IMR-90 (cell line): ENCODE measurements around the gene CFAP300. TPM values are rescaled to one million over a fixed set of nuclear protein-coding genes. Genes with fewer than 3 reads are reported as not detected.

Source experiments
- ATAC-seq: fragments of 200-7000 bp; cut with Tn5 transposase; 2 replicates; pipeline ENCODE4 v1.9.1; 2020; ENCODE audit warnings: low read depth, mild to moderate bottlenecking, moderate library complexity
- BruUV-seq: library from RNA; stranded (reverse); fragments of 400-500 nt; replicated peaks from 2 replicates; lab custom pipeline; 2021; lab: Mats Ljungman, UMichigan
- CTCF ChIA-PET: fragments of 300-600 bp; formaldehyde crosslinking; extraction: SDS; loops from one replicate; lab custom pipeline; 2021; ENCODE audit warnings: antibody characterized with exemption; lab: Yijun Ruan, JAX
- POLR2A ChIA-PET: fragments of 300-600 bp; sonication (Branson Sonifier 250); formaldehyde crosslinking; loops from one replicate; lab custom pipeline; 2022; ENCODE audit warnings: antibody characterized with exemption; ENCODE audit not compliant: unreplicated experiment; lab: Charles Lee
- DNase-seq: peaks from one replicate; pipeline ENCODE4 v3.0.0; 2013
- H2AFZ ChIP-seq: replicated peaks from 2 replicates; pipeline ENCODE3; 2013; ENCODE audit warnings: low read length, mild to moderate bottlenecking; ENCODE audit not compliant: poor library complexity
- H2AK5ac ChIP-seq: 2 replicates; pipeline ENCODE4 v1.6.1; 2013; ENCODE audit warnings: low read depth, low read length, inconsistent platforms
- H2AK9ac ChIP-seq: replicated peaks from 2 replicates; pipeline ENCODE3; 2013; ENCODE audit warnings: mild to moderate bottlenecking, low read depth, low read length, moderate library complexity; ENCODE audit not compliant: poor library complexity
- H2BK120ac ChIP-seq: 2 replicates; pipeline ENCODE4 v1.6.1; 2013; ENCODE audit warnings: low read depth, low read length, inconsistent platforms
- H2BK15ac ChIP-seq: 3 replicates; pipeline ENCODE4 v1.6.1; 2013; ENCODE audit warnings: low read depth, low read length, inconsistent platforms
- H2BK20ac ChIP-seq: 2 replicates; pipeline ENCODE4 v1.6.1; 2013; ENCODE audit warnings: low read depth, mild to moderate bottlenecking, inconsistent platforms, low read length, moderate library complexity
- H2BK5ac ChIP-seq: 2 replicates; pipeline ENCODE4 v1.6.1; 2013; ENCODE audit warnings: mild to moderate bottlenecking, low read depth, low read length, inconsistent platforms; ENCODE audit not compliant: poor library complexity, severe bottlenecking
- H3K14ac ChIP-seq: replicated peaks from 2 replicates; pipeline ENCODE4 v1.6.1; 2013; ENCODE audit warnings: low read depth, low read length, inconsistent platforms
- H3K18ac ChIP-seq: 2 replicates; pipeline ENCODE4 v1.6.1; 2013; ENCODE audit warnings: low read depth, low read length, control low read depth
- H3K23ac ChIP-seq: 2 replicates; pipeline ENCODE4 v1.6.1; 2013; ENCODE audit warnings: low read depth, low read length, inconsistent platforms
- H3K27ac ChIP-seq: 2 replicates; pipeline ENCODE4 v1.5.1; 2013; ENCODE audit warnings: mild to moderate bottlenecking, control low read depth, low read length; ENCODE audit not compliant: insufficient read depth
- H3K27me3 ChIP-seq: 2 replicates; pipeline ENCODE4 v1.6.1; 2013; ENCODE audit warnings: low read length; ENCODE audit not compliant: control insufficient read depth, insufficient read depth
- H3K36me3 ChIP-seq: 2 replicates; pipeline ENCODE4 v1.6.1; 2013; ENCODE audit warnings: low read length, mixed read lengths; ENCODE audit not compliant: control insufficient read depth, insufficient read depth
- H3K4ac ChIP-seq: 2 replicates; pipeline ENCODE4 v1.6.1; 2013; ENCODE audit warnings: low read depth, low read length, inconsistent platforms
- H3K4me1 ChIP-seq: 2 replicates; pipeline ENCODE4 v1.6.1; 2013; ENCODE audit warnings: low read length, mixed read lengths; ENCODE audit not compliant: control insufficient read depth, insufficient read depth
- H3K4me2 ChIP-seq: 2 replicates; pipeline ENCODE4 v1.6.1; 2013; ENCODE audit warnings: low read depth, mild to moderate bottlenecking, control low read depth, low read length, moderate library complexity
- H3K4me3 ChIP-seq: 2 replicates; pipeline ENCODE4 v1.5.1; 2013; ENCODE audit warnings: low read depth, mild to moderate bottlenecking, control low read depth, low read length, moderate library complexity; ENCODE audit not compliant: insufficient read depth
- H3K56ac ChIP-seq: 2 replicates; pipeline ENCODE4 v1.6.1; 2013; ENCODE audit warnings: low read length, inconsistent platforms; ENCODE audit not compliant: insufficient read depth; ENCODE audit errors: extremely low read depth
- H3K79me1 ChIP-seq, 2 experiments: 2 replicates each; pipeline ENCODE4 v1.6.1; 2013; ENCODE audit warnings: low read length in 2 of 2, inconsistent platforms in 1 of 2, low read depth in 1 of 2
- H3K9ac ChIP-seq: 2 replicates; pipeline ENCODE4 v1.6.1; 2013; ENCODE audit warnings: low read depth, low read length, control low read depth
- H3K9me1 ChIP-seq: 2 replicates; pipeline ENCODE4 v1.6.1; 2013; ENCODE audit warnings: low read length, inconsistent platforms; ENCODE audit not compliant: insufficient read depth
- H3K9me3 ChIP-seq: 2 replicates; pipeline ENCODE4 v1.6.1; 2013; ENCODE audit warnings: low read length; ENCODE audit not compliant: control insufficient read depth, insufficient read depth
- H4K20me1 ChIP-seq: 2 replicates; pipeline ENCODE4 v1.6.1; 2013; ENCODE audit warnings: low read length, inconsistent platforms; ENCODE audit not compliant: insufficient read depth
- H4K5ac ChIP-seq: 2 replicates; pipeline ENCODE4 v1.6.1; 2013; ENCODE audit warnings: mild to moderate bottlenecking, low read depth, low read length, control low read depth
- H4K8ac ChIP-seq, 2 experiments: 2 replicates each; pipeline ENCODE4 v1.6.1; 2013; ENCODE audit warnings: low read depth in 2 of 2, low read length in 2 of 2, control low read depth in 1 of 2, inconsistent platforms in 1 of 2
- H4K91ac ChIP-seq: 2 replicates; pipeline ENCODE4 v1.6.1; 2013; ENCODE audit warnings: low read depth, low read length, inconsistent platforms; ENCODE audit not compliant: insufficient read depth
- MAFK ChIP-seq: IDR thresholded peaks from 2 replicates; pipeline ENCODE4 v1.6.1; 2012; ENCODE audit warnings: low read depth, low read length, improper control_type of control experiment
- MAZ ChIP-seq: IDR thresholded peaks from 2 replicates; pipeline ENCODE4 v1.6.1; 2012; ENCODE audit warnings: low read depth, mild to moderate bottlenecking, low read length, improper control_type of control experiment, moderate library complexity, borderline replicate concordance
- WGBS, 2 experiments: methylation state at CpG; one replicate each; pipeline versions ENCODE4 v1.1.5 to v1.1.7; 2013; ENCODE audit warnings: missing lambda C conversion rate in 2 of 2; ENCODE audit not compliant: insufficient read length in 1 of 2; ENCODE audit errors: extremely low coverage in 2 of 2; 5-methylcytosine and 5-hydroxymethylcytosine counted together
- dilution Hi-C: fragments of 300-500 bp; cut with HindIII; formaldehyde crosslinking; loops from one replicate; pipeline ENCODE4 v1.14.3; 2018; ENCODE audit warnings: low sequenced_read_pairs; ENCODE audit not compliant: unreplicated experiment
- in situ Hi-C: fragments of 300-500 bp; cut with MboI; formaldehyde crosslinking; loops from 3 replicates; pipeline ENCODE4 v1.14.3; 2019; ENCODE audit warnings: low sequenced_read_pairs, inconsistent platforms, mixed read lengths
- intact Hi-C: fragments of 100-400 bp; cut with micrococcal nuclease; formaldehyde crosslinking; loops from 2 replicates; pipeline ENCODE4 v1.10.0; 2022
- polyA plus RNA-seq, 3 experiments: library from polyadenylated mRNA; depleted of rRNA; stranded (reverse); fragments of >200 nt; gene quantifications; 2 replicates each; pipeline ENCODE4 v1.2.3, GENCODE V29; 2012; ENCODE audit warnings: low replicate concordance in 1 of 3
- total RNA-seq: library from RNA; depleted of rRNA; stranded (reverse); fragments of >200 nt; gene quantifications from 2 replicates; pipeline ENCODE4 v1.2.3, GENCODE V29; 2012

Gene CFAP300
- total and polyA plus RNA-seq, 2 of the 4 experiments (the other 2 are of a cell fraction) = 0.90 to 1.8 TPM

DNA sequence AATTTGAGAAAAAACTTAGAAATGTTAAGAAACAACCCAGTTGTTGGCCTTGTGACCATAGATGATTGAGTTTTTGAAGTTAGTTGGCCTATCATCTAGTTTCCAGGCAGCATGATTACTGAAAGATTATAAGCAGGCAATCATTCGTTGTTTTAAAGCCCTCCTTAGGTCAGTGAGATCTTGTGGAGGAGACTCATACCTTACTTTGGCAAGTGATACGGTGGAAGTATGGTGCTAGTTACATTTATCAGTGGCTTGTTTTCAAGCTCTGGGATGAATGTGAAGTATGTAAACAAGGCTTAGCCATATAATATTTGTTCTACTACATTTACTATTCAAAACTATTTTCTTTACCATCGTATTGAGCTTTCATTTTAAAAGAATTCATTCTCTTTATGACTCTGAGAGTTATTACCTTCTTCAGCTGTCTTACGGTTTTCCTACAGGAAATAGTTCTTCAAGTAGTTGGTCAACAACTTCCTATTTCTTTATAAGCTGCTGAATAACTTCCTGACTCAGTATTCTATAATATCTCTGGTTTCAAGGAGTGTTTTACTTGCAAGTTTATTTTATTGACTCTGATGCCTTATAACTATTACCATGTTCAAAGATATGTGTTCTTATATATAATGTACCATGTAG is 70.4 kb downstream of the CFAP300 start:
- Histone ChIP-seq H3K4me2 (peak overlapping the region; percentile 95), H3K4me3 (peak overlapping the region; percentile 26; the same call in 1 of the 2 replicates), H3K9me3 (no peaks in the 10 kb centered on the region), H2BK15ac (no peak overlapping the region), H4K91ac (no peak overlapping the region), H3K23ac (peak overlapping the region; percentile 13; the same call in 1 of the 2 replicates), H4K5ac (no peak overlapping the region), H3K4me1 (peaks cover 26% of the 10 kb centered on the region), H3K9me1 (peaks cover 8% of the 10 kb centered on the region), H2BK120ac (peak overlapping the region; percentile 58; the same call in 1 of the 2 replicates), H3K18ac (peak overlapping the region; percentile 24; the same call in 1 of the 2 replicates), H2BK20ac (peak overlapping the region; percentile 12; the same call in 1 of the 2 replicates), H3K9ac (no peak overlapping the region), H2AFZ (no peak overlapping the region), H3K36me3 (peaks cover 6% of the 10 kb centered on the region), H2BK5ac (peak overlapping the region; percentile 33), H2AK9ac (no peak overlapping the region), H3K27ac (peak overlapping the region; percentile 62; the same call in 1 of the 2 replicates), H3K56ac (no peak overlapping the region), H2AK5ac (no peak overlapping the region), H4K20me1 (peaks cover 48% of the 10 kb centered on the region), H3K14ac (peak overlapping the region; percentile 64; the same call in 1 of the 2 replicates), H3K27me3 (no peaks in the 10 kb centered on the region), H4K8ac (peak overlapping the region in 1 of 2 experiments; percentile 7; a peak in 1 of 4 replicates), H3K79me1 (peaks cover 0 to 34% of the 10 kb centered on the region in 2 experiments; a peak in 2 of 4 replicates), H3K4ac (peak overlapping the region; percentile 5; the same call in 1 of the 2 replicates)
- 0 out of 2 replicates have a peak, but pooled peaks have one; percentile 7 for TF ChIP-seq MAFK
- no peak for TF ChIP-seq MAZ
- ChIA-PET CTCF (interaction anchor here (1.5 kb wide), 1 partner anchor 22 kb away, joined by 3 read pairs; no protein-coding TSS in a partner anchor), POLR2A (interaction anchor here (0.6 kb wide), 1 partner anchor 244 kb away, joined by 3 read pairs; no protein-coding TSS in a partner anchor)
- WGBS, 2 experiments = no CpG with 5 or more reads among the region's 4 CpGs
- no TSS peak for BruUV-seq
- dilution Hi-C loops = no loop called here
- DNase-seq (peak; percentile 48), ATAC-seq (peak; percentile 38)
- intact Hi-C loops = no loop called here
- in situ Hi-C loops = no loop called here
